LNCAP (cell line): Measurements from ENCODE around the gene TICAM2.

Source experiments
- CTCF ChIP-seq: fragments of 450-650 bp; IDR thresholded peaks from 2 replicates; pipeline ENCODE4 v1.5.1; 2017; ENCODE audit warnings: mild to moderate bottlenecking

TICAM2 gene

GRCh38 chr5:115637507-115637906 lies 35.2 kb upstream of the TICAM2 start:
- TF ChIP-seq CTCF, result no peak

GRCh38 chr5:115636008-115636407 lies 33.7 kb upstream of the TICAM2 start:
- no peak for TF ChIP-seq CTCF

- TF ChIP-seq CTCF, result peak; percentile 81
Measured at GRCh38 chr5:115634343-115635132, 32.3 kb upstream of the TICAM2 start.

- TF ChIP-seq CTCF, result no peak
Measured at GRCh38 chr5:115629903-115630302, 27.6 kb upstream of the TICAM2 start.

GRCh38 chr5:115627295-115627865 lies 25.1 kb upstream of the TICAM2 start:
- no peak for TF ChIP-seq CTCF

- no peak for TF ChIP-seq CTCF
Measured at GRCh38 chr5:115626445-115626823, 24.2 kb upstream of the TICAM2 start.

GRCh38 chr5:115625579-115626444 lies 23.5 kb upstream of the TICAM2 start, which contains the start of gene TMED7:
TMED7 (minus strand) TSS chr5:115626036; CDS start chr5:115625792, 244 bp downstream.
- no peak for TF ChIP-seq CTCF
